Neutrophil (primary cell): ENCODE results near the gene SFSWAP.

Experiments
- H3K27ac ChIP-seq: fragments of 200-600 bp; sonication (generic); 2 replicates; pipeline ENCODE4 v1.5.1; 2016; ENCODE audit warnings: mild to moderate bottlenecking, moderate library complexity
- H3K27me3 ChIP-seq: fragments of 200-600 bp; sonication (generic); 2 replicates; pipeline ENCODE4 v1.6.0; 2016; ENCODE audit warnings: mild to moderate bottlenecking
- H3K36me3 ChIP-seq: fragments of 200-600 bp; sonication (generic); 2 replicates; pipeline ENCODE4 v1.5.1; 2017
- H3K4me1 ChIP-seq, 2 experiments: fragments of 200-600 bp in 1 of 2; sonication (generic) in 1 of 2; 1 replicate in 1 of 2; 2 replicates in 1 of 2; pipeline versions ENCODE4 v1.5.1 to v1.6.1; 2013 to 2016; ENCODE audit warnings: low read depth in 1 of 2, low read length in 1 of 2, mild to moderate bottlenecking in 1 of 2, moderate library complexity in 1 of 2; ENCODE audit not compliant: control insufficient read depth in 1 of 2, insufficient read depth in 1 of 2
- H3K4me3 ChIP-seq, 2 experiments: fragments of 200-600 bp in 1 of 2; sonication (generic) in 1 of 2; 1 replicate in 1 of 2; 2 replicates in 1 of 2; pipeline ENCODE4 v1.5.1; 2013 to 2016; ENCODE audit warnings: low read depth in 1 of 2, low read length in 1 of 2, mild to moderate bottlenecking in 1 of 2, moderate library complexity in 1 of 2
- H3K9me3 ChIP-seq: fragments of 200-600 bp; sonication (generic); 2 replicates; pipeline ENCODE4 v1.5.1; 2016
- TF ChIP-seq, protein P1 (sequence below): fragments of 200-600 bp; sonication (generic); IDR thresholded peaks from 2 replicates; pipeline ENCODE4 v1.5.1; 2016; ENCODE audit warnings: antibody characterized with exemption

SFSWAP gene

DNA sequence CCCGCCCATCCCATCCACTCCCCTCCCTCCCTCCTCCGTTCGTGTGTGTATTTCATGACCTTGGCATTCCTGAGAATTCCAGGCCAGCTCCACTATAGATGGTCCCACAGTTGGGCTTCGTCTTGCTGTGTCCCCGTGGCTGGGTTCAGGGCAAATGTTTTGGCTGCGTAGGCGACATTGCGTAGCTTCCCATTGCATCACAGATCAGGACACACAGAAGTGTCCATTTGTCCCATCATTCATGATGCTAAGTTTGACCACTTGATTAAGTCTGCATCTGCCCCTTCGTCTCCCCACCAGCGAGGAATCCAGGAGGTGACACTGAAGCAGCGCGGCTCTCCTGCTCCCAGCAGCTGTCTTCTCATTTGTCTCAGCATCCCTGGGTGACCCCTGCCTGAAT lies 78.7 kb downstream of the SFSWAP start:
- Histone ChIP-seq H3K27ac (no peak overlapping the region), H3K9me3 (no peaks in the 10 kb centered on the region), H3K4me3 (no peak overlapping the region), H3K4me1 (no peaks in the 10 kb centered on the region), H3K27me3 (no peaks in the 10 kb centered on the region), H3K36me3 (peaks cover 90% of the 10 kb centered on the region)
- TF ChIP-seq, protein P1, sequence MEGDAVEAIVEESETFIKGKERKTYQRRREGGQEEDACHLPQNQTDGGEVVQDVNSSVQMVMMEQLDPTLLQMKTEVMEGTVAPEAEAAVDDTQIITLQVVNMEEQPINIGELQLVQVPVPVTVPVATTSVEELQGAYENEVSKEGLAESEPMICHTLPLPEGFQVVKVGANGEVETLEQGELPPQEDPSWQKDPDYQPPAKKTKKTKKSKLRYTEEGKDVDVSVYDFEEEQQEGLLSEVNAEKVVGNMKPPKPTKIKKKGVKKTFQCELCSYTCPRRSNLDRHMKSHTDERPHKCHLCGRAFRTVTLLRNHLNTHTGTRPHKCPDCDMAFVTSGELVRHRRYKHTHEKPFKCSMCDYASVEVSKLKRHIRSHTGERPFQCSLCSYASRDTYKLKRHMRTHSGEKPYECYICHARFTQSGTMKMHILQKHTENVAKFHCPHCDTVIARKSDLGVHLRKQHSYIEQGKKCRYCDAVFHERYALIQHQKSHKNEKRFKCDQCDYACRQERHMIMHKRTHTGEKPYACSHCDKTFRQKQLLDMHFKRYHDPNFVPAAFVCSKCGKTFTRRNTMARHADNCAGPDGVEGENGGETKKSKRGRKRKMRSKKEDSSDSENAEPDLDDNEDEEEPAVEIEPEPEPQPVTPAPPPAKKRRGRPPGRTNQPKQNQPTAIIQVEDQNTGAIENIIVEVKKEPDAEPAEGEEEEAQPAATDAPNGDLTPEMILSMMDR = no peak

DNA sequence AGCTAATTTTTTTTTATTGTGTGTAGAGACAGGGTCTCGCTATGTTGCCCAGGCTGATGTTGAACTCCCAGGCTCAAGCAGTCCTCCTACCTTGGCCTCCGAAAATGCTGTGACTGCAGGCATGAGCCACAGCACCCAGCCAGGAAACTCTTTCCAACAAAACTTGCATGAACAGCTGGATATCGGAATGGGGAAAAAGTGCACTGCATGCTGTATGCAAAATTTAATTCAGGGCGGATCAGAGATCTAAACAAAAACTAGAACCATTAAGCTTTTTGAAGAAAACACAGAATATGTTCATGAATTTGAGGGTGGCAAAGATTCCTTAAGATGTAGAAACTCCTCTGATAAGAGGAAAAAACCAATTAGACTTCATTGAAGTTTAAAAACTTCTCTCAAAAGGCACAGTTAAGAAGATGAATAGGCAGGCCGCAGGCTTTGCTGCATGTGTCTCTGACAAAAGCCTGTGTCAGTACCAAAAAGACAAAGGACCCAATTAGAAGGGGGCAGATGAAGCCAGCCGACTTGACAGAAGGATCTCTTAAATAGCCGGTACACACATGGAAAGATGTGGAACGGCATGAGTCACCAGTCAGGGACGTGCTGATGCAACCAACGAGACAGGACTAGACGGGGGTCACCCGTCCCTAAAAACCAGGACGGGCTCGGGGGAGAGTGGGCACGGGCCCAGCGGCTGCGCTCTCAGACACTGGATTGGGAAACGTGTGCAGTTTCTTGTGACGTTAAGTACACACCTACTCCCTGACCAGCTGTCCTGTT lies 82.5 kb downstream of the SFSWAP start:
- H3K27ac ChIP-seq = no peak overlapping the region
- no peaks in the 10 kb centered on the region for H3K27me3 ChIP-seq
- H3K36me3 ChIP-seq = peaks cover 78% of the 10 kb centered on the region
- H3K9me3 ChIP-seq = no peaks in the 10 kb centered on the region
- peaks cover 7 to 8% of the 10 kb centered on the region in 2 experiments for H3K4me1 ChIP-seq
- no peak overlapping the region for H3K4me3 ChIP-seq
- TF ChIP-seq, protein P1 = no peak

DNA sequence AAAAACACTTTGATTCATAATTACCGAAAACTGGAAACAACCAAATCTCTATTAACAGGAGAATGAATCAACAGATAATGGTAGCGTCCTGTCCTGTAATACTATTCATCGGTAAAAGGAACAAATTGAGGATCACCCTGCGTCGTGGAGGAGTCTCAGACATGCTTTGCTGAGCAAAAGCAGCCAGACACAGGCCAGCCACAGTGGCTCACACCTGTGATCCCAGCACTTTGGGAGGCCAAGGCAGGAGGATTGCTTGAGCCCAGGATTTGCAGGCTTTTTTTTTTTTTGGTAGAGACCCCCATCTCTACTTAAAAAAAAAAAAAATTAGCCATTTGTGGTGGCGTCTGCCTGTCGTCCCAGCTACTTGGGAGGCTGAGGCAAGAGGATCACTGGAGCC lies 83.2 kb downstream of the SFSWAP start:
- TF ChIP-seq, protein P1 = no peak
- Histone ChIP-seq H3K4me1 (peaks cover 7 to 8% of the 10 kb centered on the region in 2 experiments), H3K27me3 (no peaks in the 10 kb centered on the region), H3K9me3 (no peaks in the 10 kb centered on the region), H3K36me3 (peaks cover 78% of the 10 kb centered on the region), H3K4me3 (no peak overlapping the region), H3K27ac (no peak overlapping the region)

DNA sequence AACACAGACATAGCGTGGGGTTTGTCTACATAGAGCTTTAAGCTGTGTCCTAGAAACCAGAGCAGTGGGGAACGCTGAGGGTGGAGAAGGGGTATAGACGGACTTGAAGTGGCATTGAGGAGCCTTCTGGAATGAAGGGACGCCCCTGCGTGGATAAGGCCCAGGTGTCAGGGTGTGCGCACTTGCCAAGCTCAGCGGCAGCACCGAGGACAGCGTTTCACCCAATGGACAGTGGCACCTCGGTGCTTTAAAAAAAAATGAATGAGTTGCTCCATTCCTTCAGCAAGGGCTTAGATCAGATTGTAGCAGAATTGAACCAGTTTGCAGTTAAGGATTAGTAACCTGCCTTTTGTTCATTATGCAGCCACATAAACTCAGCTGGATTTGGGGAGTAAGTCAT lies 83.7 kb downstream of the SFSWAP start:
- no peaks in the 10 kb centered on the region for H3K9me3 ChIP-seq
- TF ChIP-seq, protein P1 = no peak
- H3K36me3 ChIP-seq = peaks cover 78% of the 10 kb centered on the region
- no peak overlapping the region for H3K27ac ChIP-seq
- peaks cover 7 to 8% of the 10 kb centered on the region in 2 experiments for H3K4me1 ChIP-seq
- H3K4me3 ChIP-seq = no peak overlapping the region
- H3K27me3 ChIP-seq = no peaks in the 10 kb centered on the region

DNA sequence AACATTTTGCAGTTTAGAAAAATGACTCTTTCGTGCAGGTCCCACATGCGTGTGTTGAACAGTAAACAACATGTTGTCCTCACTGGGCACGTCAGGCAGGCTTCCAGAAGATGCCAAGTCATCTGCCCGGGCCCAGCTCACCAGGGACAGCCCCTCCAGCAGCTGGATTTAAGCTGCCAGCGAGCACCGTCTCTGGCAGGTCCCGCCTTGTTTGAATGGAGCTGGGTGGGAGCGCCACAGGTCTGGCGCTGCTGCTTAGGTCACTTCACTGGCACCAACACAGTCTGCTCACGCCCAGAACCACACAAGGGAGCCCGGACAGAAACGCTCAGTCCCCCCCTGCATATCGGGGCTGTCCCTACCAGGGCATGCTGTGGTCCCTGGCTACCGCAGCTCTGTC lies 84.2 kb downstream of the SFSWAP start:
- H3K27me3 ChIP-seq = no peaks in the 10 kb centered on the region
- peaks cover 7 to 8% of the 10 kb centered on the region in 2 experiments for H3K4me1 ChIP-seq
- H3K27ac ChIP-seq = no peak overlapping the region
- peaks cover 78% of the 10 kb centered on the region for H3K36me3 ChIP-seq
- no peaks in the 10 kb centered on the region for H3K9me3 ChIP-seq
- no peak overlapping the region for H3K4me3 ChIP-seq
- TF ChIP-seq, protein P1 = no peak
